H9 (cell line): ENCODE results near the gene BRSK2. TPM values are rescaled to one million over a fixed set of nuclear protein-coding genes. Genes with fewer than 3 reads are reported as not detected.
"Not testable (repeated sequence)": the region's sequence is repeated elsewhere in the genome, so short reads cannot be mapped to it uniquely, and the experiment has no call there.

ENCODE experiments used
- DNase-seq: peaks from one replicate; pipeline ENCODE4 v3.0.0-alpha.2; 2017
- H2AFZ ChIP-seq: one replicate; pipeline ENCODE4 v1.6.1; 2013; ENCODE audit warnings: mild to moderate bottlenecking, low read length, control low read depth, moderate library complexity
- H2AK5ac ChIP-seq: 2 replicates; pipeline ENCODE4 v1.6.1; 2013; ENCODE audit warnings: low read length, control low read depth, mixed read lengths; ENCODE audit not compliant: insufficient read length
- H2BK120ac ChIP-seq: one replicate; pipeline ENCODE4 v1.6.1; 2013; ENCODE audit warnings: low read depth, mild to moderate bottlenecking, low read length, control low read depth, inconsistent platforms; ENCODE audit not compliant: poor library complexity, severe bottlenecking
- H2BK12ac ChIP-seq: 2 replicates; pipeline ENCODE4 v1.6.1; 2013; ENCODE audit warnings: low read length, control low read depth, mixed read lengths, low read depth; ENCODE audit not compliant: insufficient read length
- H2BK15ac ChIP-seq: 2 replicates; pipeline ENCODE4 v1.6.1; 2013; ENCODE audit warnings: low read depth, low read length, control low read depth
- H2BK20ac ChIP-seq: one replicate; pipeline ENCODE4 v1.6.1; 2013; ENCODE audit warnings: low read depth, mild to moderate bottlenecking, low read length, control low read depth, inconsistent platforms; ENCODE audit not compliant: poor library complexity, severe bottlenecking
- H2BK5ac ChIP-seq: 2 replicates; pipeline ENCODE4 v1.6.1; 2013; ENCODE audit warnings: low read length, control low read depth, mixed read lengths; ENCODE audit not compliant: insufficient read length
- H3K14ac ChIP-seq: 2 replicates; pipeline ENCODE4 v1.6.1; 2013; ENCODE audit warnings: low read length, control low read depth; ENCODE audit not compliant: insufficient read depth
- H3K18ac ChIP-seq: 2 replicates; pipeline ENCODE4 v1.6.1; 2013; ENCODE audit warnings: low read depth, mild to moderate bottlenecking, mixed read lengths, low read length, control low read depth; ENCODE audit not compliant: insufficient read length
- H3K23ac ChIP-seq: 2 replicates; pipeline ENCODE4 v1.6.1; 2013; ENCODE audit warnings: low read length, control low read depth, mixed read lengths, low read depth; ENCODE audit not compliant: insufficient read length
- H3K23me2 ChIP-seq: 2 replicates; pipeline ENCODE4 v1.6.1; 2013; ENCODE audit warnings: low read depth, mild to moderate bottlenecking, mixed read lengths, low read length, control low read depth; ENCODE audit not compliant: insufficient read length, poor library complexity, severe bottlenecking
- H3K27ac ChIP-seq: 2 replicates; pipeline ENCODE4 v1.5.1; 2013; ENCODE audit warnings: low read length, control low read depth, mixed read lengths, low read depth; ENCODE audit not compliant: insufficient read length
- H3K27me3 ChIP-seq: 2 replicates; pipeline ENCODE4 v1.6.1; 2013; ENCODE audit warnings: low read length, control low read depth, inconsistent platforms; ENCODE audit not compliant: insufficient read depth
- H3K4ac ChIP-seq: 2 replicates; pipeline ENCODE4 v1.6.1; 2013; ENCODE audit warnings: low read depth, mild to moderate bottlenecking, control low read depth, inconsistent platforms, low read length, moderate library complexity
- H3K4me1 ChIP-seq: 2 replicates; pipeline ENCODE4 v1.6.1; 2013; ENCODE audit warnings: low read length, control low read depth, inconsistent platforms; ENCODE audit not compliant: insufficient read depth
- H3K4me2 ChIP-seq: 2 replicates; pipeline ENCODE4 v1.6.1; 2013; ENCODE audit warnings: low read length, control low read depth, mixed read lengths; ENCODE audit not compliant: insufficient read length, insufficient read depth
- H3K56ac ChIP-seq: 2 replicates; pipeline ENCODE4 v1.6.1; 2013; ENCODE audit warnings: low read depth, mild to moderate bottlenecking, mixed read lengths, low read length, control low read depth; ENCODE audit not compliant: insufficient read length
- H3K79me1 ChIP-seq: 2 replicates; pipeline ENCODE4 v1.6.1; 2013; ENCODE audit warnings: low read depth, mild to moderate bottlenecking, moderate library complexity, low read length, control low read depth, inconsistent platforms; ENCODE audit not compliant: insufficient read depth, poor library complexity, severe bottlenecking
- H3K79me2 ChIP-seq: 2 replicates; pipeline ENCODE4 v1.6.1; 2013; ENCODE audit warnings: low read length, control low read depth, inconsistent platforms; ENCODE audit not compliant: insufficient read depth
- H3K9ac ChIP-seq: 2 replicates; pipeline ENCODE4 v1.6.1; 2013; ENCODE audit warnings: low read length, control low read depth, mixed read lengths; ENCODE audit not compliant: insufficient read length; ENCODE audit errors: extremely low read depth
- H3K9me3 ChIP-seq: one replicate; pipeline ENCODE4 v1.6.1; 2013; ENCODE audit warnings: low read depth, low read length, inconsistent platforms; ENCODE audit not compliant: control insufficient read depth
- H3T11ph ChIP-seq: one replicate; pipeline ENCODE4 v1.6.1; 2013; ENCODE audit warnings: mild to moderate bottlenecking, low read length, control low read depth, inconsistent platforms
- H4K20me1 ChIP-seq: one replicate; pipeline ENCODE4 v1.6.1; 2013; ENCODE audit not compliant: control insufficient read depth, insufficient read length, insufficient read depth
- H4K5ac ChIP-seq: 2 replicates; pipeline ENCODE4 v1.6.1; 2013; ENCODE audit warnings: low read depth, mild to moderate bottlenecking, mixed read lengths, low read length, control low read depth; ENCODE audit not compliant: insufficient read length
- H4K8ac ChIP-seq: replicated peaks from 2 replicates; pipeline ENCODE4 v1.6.1; 2013; ENCODE audit warnings: low read length, control low read depth, mixed read lengths, low read depth; ENCODE audit not compliant: insufficient read length
- H4K91ac ChIP-seq: 2 replicates; pipeline ENCODE4 v1.6.1; 2013; ENCODE audit warnings: low read depth, mild to moderate bottlenecking, moderate library complexity, mixed read lengths, low read length, control low read depth; ENCODE audit not compliant: insufficient read length
- H3K27ac Mint-ChIP-seq, 3 experiments: 2 replicates in 2 of 3; 3 replicates in 1 of 3; pipeline ENCODE4 v1.8.0; 2020 to 2021; ENCODE audit warnings: mixed read lengths in 3 of 3, mild to moderate bottlenecking in 1 of 3, moderate library complexity in 1 of 3
- H3K27me3 Mint-ChIP-seq: 2 replicates; pipeline ENCODE4 v1.8.0; 2021; ENCODE audit warnings: low read depth, mild to moderate bottlenecking, moderate library complexity, mixed read lengths
- H3K36me3 Mint-ChIP-seq, 3 experiments: 2 replicates in 2 of 3; 3 replicates in 1 of 3; pipeline ENCODE4 v1.8.0; 2020 to 2021; ENCODE audit warnings: low read depth in 3 of 3, mixed read lengths in 3 of 3; ENCODE audit not compliant: insufficient read depth in 1 of 3
- H3K4me1 Mint-ChIP-seq, 2 experiments: 2 replicates each; pipeline ENCODE4 v1.8.0; 2020; ENCODE audit warnings: mixed read lengths in 2 of 2
- H3K4me3 Mint-ChIP-seq, 2 experiments: 2 replicates in 1 of 2; 3 replicates in 1 of 2; pipeline ENCODE4 v1.8.0; 2020 to 2021; ENCODE audit warnings: mild to moderate bottlenecking in 2 of 2, mixed read lengths in 2 of 2, moderate library complexity in 1 of 2
- H3K9me3 Mint-ChIP-seq, 2 experiments: 2 replicates in 1 of 2; 3 replicates in 1 of 2; pipeline ENCODE4 v1.8.0; 2020; ENCODE audit warnings: mild to moderate bottlenecking in 2 of 2, mixed read lengths in 2 of 2, moderate library complexity in 1 of 2
- CTCF ChIP-seq: fragments of 200-600 bp; sonication (generic); conservative IDR thresholded peaks from 3 replicates; pipeline ENCODE4 v1.8.0; 2021; ENCODE audit warnings: antibody characterized with exemption, mild to moderate bottlenecking
- WGBS: extraction: QIAGEN DNeasy Blood & Tissue Kit; methylation state at CpG from one replicate; pipeline ENCODE4 v1.1.7; 2013; ENCODE audit warnings: missing lambda C conversion rate, low lambda C conversion rate, mixed read lengths; ENCODE audit not compliant: insufficient read length; ENCODE audit errors: extremely low coverage; 5-methylcytosine and 5-hydroxymethylcytosine counted together
- total RNA-seq: library from RNA; stranded (reverse); gene quantifications from 2 replicates; pipeline ENCODE4 v1.2.1, GENCODE V29; 2021

BRSK2 gene
- total RNA-seq, 1 experiment from 2014 or later, result 28.4 TPM

GRCh38 chr11:1358286-1358685, 31.4 kb upstream of the BRSK2 start:
- H3K4me1 Mint-ChIP-seq, result peaks cover 2 to 7% of the 10 kb centered on the region in 2 experiments; a peak in 3 of 4 replicates
- H4K5ac ChIP-seq, result no peak overlapping the region

GRCh38 chr11:1358931-1359330, 30.8 kb upstream of the BRSK2 start:
- not testable (repeated sequence) for H3K4ac ChIP-seq, H3K4me3 Mint-ChIP-seq, H3K27ac Mint-ChIP-seq, H2AK5ac ChIP-seq, H2AFZ ChIP-seq, H3K79me1 ChIP-seq, H3K9ac ChIP-seq, H3T11ph ChIP-seq, H2BK12ac ChIP-seq, H3K4me1 ChIP-seq, H3K27ac ChIP-seq, DNase-seq, H3K79me2 ChIP-seq, H2BK20ac ChIP-seq, H2BK15ac ChIP-seq, H3K4me1 Mint-ChIP-seq, H3K27me3 ChIP-seq, H3K23me2 ChIP-seq, H3K9me3 ChIP-seq, H4K91ac ChIP-seq, H4K20me1 ChIP-seq, H3K23ac ChIP-seq, H4K8ac ChIP-seq, H3K4me2 ChIP-seq, H4K5ac ChIP-seq, H3K9me3 Mint-ChIP-seq, H3K14ac ChIP-seq, H3K36me3 Mint-ChIP-seq, H2BK120ac ChIP-seq, H3K56ac ChIP-seq, H2BK5ac ChIP-seq, H3K18ac ChIP-seq
- peaks cover 36% of the 10 kb centered on the region for H3K27me3 Mint-ChIP-seq
- WGBS, result no CpG with 5 or more reads among the region's 17 CpGs

More at GRCh38 chr11:1358286-1358685, 31.4 kb upstream of the BRSK2 start:
- Histone ChIP-seq H4K20me1 (no peaks in the 10 kb centered on the region), H3K27ac (no peak overlapping the region), H3K27me3 (no peaks in the 10 kb centered on the region), H3T11ph (no peak overlapping the region), H3K9me3 (peaks cover 7% of the 10 kb centered on the region), H3K4me1 (no peaks in the 10 kb centered on the region), H4K8ac (no peak overlapping the region), H4K91ac (no peak overlapping the region), H2AFZ (no peak overlapping the region), H2AK5ac (no peak overlapping the region), H3K4ac (no peak overlapping the region), H3K79me2 (no peaks in the 10 kb centered on the region), H2BK120ac (no peak overlapping the region), H3K18ac (no peak overlapping the region), H3K56ac (no peak overlapping the region), H3K23ac (no peak overlapping the region), H2BK12ac (no peak overlapping the region), H2BK5ac (no peak overlapping the region), H3K9ac (no peak overlapping the region), H2BK15ac (no peak overlapping the region), H3K79me1 (no peaks in the 10 kb centered on the region), H3K14ac (no peak overlapping the region; the same call in 1 of the 2 replicates), H2BK20ac (no peak overlapping the region), H3K4me2 (no peak overlapping the region), H3K23me2 (peaks cover 3% of the 10 kb centered on the region)
- no CpG with 5 or more reads among the region's 16 CpGs for WGBS
- DNase-seq, result no peak
- no peak for TF ChIP-seq CTCF
- Mint-ChIP-seq H3K9me3 (peaks cover 4 to 5% of the 10 kb centered on the region in 2 experiments; a peak in 3 of 5 replicates), H3K27me3 (peaks cover 30% of the 10 kb centered on the region), H3K27ac (no peak overlapping the region), H3K4me3 (no peak overlapping the region), H3K36me3 (no peaks in the 10 kb centered on the region)
